Esophagus squamous epithelium (tissue), 4 donors: ENCODE data around the gene HVCN1.

ENCODE experiments used
- POLR2A ChIP-seq, 4 donors: fragments of 450-650 bp; IDR thresholded peaks; one replicate each; pipeline ENCODE4 v1.6.1; 2017; ENCODE audit warnings: antibody characterized with exemption in 4 of 4, mild to moderate bottlenecking in 4 of 4, moderate library complexity in 3 of 4
- TF ChIP-seq, protein P1 (sequence below), 6 experiments: fragments of 450-650 bp in 4 of 6; fragments of 200-600 bp in 2 of 6; sonication (generic) in 2 of 6; IDR thresholded peaks; one replicate each; pipeline ENCODE4 v1.5.1; 2016 to 2019; ENCODE audit warnings: antibody characterized with exemption in 6 of 6, mild to moderate bottlenecking in 4 of 6, moderate library complexity in 4 of 6

DNA sequence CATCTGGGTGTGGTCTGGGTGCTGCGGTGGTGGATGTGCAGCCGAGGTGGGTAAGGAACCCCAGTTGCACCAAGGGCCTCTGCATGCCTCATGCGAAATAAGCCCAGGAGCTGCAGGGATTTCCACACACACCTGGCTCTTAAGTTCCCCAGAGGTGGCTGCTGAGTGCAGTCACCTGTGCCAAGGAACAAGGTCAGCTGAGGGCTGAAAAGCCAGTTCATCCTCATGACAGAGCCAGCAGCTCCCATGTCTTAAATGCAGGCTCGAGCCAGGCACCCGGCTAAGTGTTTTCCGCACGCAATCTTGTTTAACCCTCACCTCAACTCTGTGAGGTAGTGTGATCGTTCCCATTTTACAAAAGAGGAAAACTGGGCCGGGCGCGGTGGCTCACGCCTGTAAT, 9.7 kb downstream of the HVCN1 start:
- TF ChIP-seq, protein P1, sequence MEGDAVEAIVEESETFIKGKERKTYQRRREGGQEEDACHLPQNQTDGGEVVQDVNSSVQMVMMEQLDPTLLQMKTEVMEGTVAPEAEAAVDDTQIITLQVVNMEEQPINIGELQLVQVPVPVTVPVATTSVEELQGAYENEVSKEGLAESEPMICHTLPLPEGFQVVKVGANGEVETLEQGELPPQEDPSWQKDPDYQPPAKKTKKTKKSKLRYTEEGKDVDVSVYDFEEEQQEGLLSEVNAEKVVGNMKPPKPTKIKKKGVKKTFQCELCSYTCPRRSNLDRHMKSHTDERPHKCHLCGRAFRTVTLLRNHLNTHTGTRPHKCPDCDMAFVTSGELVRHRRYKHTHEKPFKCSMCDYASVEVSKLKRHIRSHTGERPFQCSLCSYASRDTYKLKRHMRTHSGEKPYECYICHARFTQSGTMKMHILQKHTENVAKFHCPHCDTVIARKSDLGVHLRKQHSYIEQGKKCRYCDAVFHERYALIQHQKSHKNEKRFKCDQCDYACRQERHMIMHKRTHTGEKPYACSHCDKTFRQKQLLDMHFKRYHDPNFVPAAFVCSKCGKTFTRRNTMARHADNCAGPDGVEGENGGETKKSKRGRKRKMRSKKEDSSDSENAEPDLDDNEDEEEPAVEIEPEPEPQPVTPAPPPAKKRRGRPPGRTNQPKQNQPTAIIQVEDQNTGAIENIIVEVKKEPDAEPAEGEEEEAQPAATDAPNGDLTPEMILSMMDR (IDR thresholded peaks at IDR 0.05), result no peak
- TF ChIP-seq POLR2A (IDR thresholded peaks at IDR 0.05), result no peak
